HEK293T (cell line): Measurements from ENCODE around the gene OR51V1.

Experiments
- CTCF ChIA-PET: fragments of 350-600 bp; formaldehyde crosslinking; extraction: SDS; loops from one replicate; lab custom pipeline; 2021; ENCODE audit warnings: antibody characterized with exemption, inconsistent platforms; lab: Yijun Ruan, JAX
- POLR2A ChIA-PET: fragments of 350-600 bp; formaldehyde crosslinking; extraction: SDS; loops from one replicate; lab custom pipeline; 2020; ENCODE audit warnings: antibody characterized with exemption, inconsistent platforms; lab: Yijun Ruan, JAX
- DNase-seq: peaks from one replicate; pipeline ENCODE4 v3.0.0; 2012; ENCODE audit warnings: mixed read lengths; ENCODE audit errors: extremely low spot score
- ARNT ChIP-seq: fragments of 450-650 bp; IDR thresholded peaks from 2 replicates; pipeline ENCODE4 v1.6.1; 2017; ENCODE audit warnings: mild to moderate bottlenecking
- BHLHE40 ChIP-seq: fragments of 450-650 bp; IDR thresholded peaks from 2 replicates; pipeline ENCODE4 v1.6.1; 2016; ENCODE audit warnings: mild to moderate bottlenecking, moderate library complexity, borderline replicate concordance
- CTBP1 ChIP-seq: fragments of 450-650 bp; IDR thresholded peaks from 2 replicates; pipeline ENCODE4 v1.6.1; 2016; ENCODE audit warnings: borderline replicate concordance
- ELF4 ChIP-seq: fragments of 450-650 bp; IDR thresholded peaks from 2 replicates; pipeline ENCODE4 v1.6.1; 2017; ENCODE audit warnings: antibody characterized with exemption
- FOXA1 ChIP-seq: fragments of 450-650 bp; IDR thresholded peaks from 2 replicates; pipeline ENCODE4 v1.6.1; 2016; ENCODE audit warnings: mild to moderate bottlenecking
- FOXK2 ChIP-seq: fragments of 450-650 bp; IDR thresholded peaks from 2 replicates; pipeline ENCODE4 v1.6.1; 2016; ENCODE audit warnings: mild to moderate bottlenecking
- FOXM1 ChIP-seq: fragments of 450-650 bp; IDR thresholded peaks from 2 replicates; pipeline ENCODE4 v1.6.1; 2017; ENCODE audit warnings: mild to moderate bottlenecking, borderline replicate concordance
- HDGF ChIP-seq: fragments of 450-650 bp; IDR thresholded peaks from 2 replicates; pipeline ENCODE4 v1.6.1; 2017; ENCODE audit warnings: antibody characterized with exemption, borderline replicate concordance
- L3MBTL2 ChIP-seq: fragments of 450-650 bp; conservative IDR thresholded peaks from 2 replicates; pipeline ENCODE4 v1.6.1; 2016; ENCODE audit warnings: mild to moderate bottlenecking
- LEF1 ChIP-seq: fragments of 450-650 bp; IDR thresholded peaks from 2 replicates; pipeline ENCODE4 v1.6.1; 2017; ENCODE audit warnings: mild to moderate bottlenecking, borderline replicate concordance
- NFRKB ChIP-seq: fragments of 450-650 bp; IDR thresholded peaks from 2 replicates; pipeline ENCODE4 v1.6.1; 2016; ENCODE audit warnings: mild to moderate bottlenecking, moderate library complexity
- PKNOX1 ChIP-seq: fragments of 450-650 bp; IDR thresholded peaks from 2 replicates; pipeline ENCODE4 v1.6.1; 2016
- SP1 ChIP-seq: fragments of 450-650 bp; IDR thresholded peaks from 2 replicates; pipeline ENCODE4 v1.6.1; 2017
- SUZ12 ChIP-seq: fragments of 450-650 bp; IDR thresholded peaks from 2 replicates; pipeline ENCODE4 v1.6.1; 2016; ENCODE audit warnings: mild to moderate bottlenecking
- TARDBP ChIP-seq: fragments of 450-650 bp; IDR thresholded peaks from 2 replicates; pipeline ENCODE4 v1.6.1; 2016
- ZNF384 ChIP-seq: fragments of 450-650 bp; IDR thresholded peaks from 2 replicates; pipeline ENCODE4 v1.6.1; 2016

Gene OR51V1

GRCh38 chr11:5231111-5231510 lies 30.6 kb upstream of the OR51V1 start:
- CTCF ChIA-PET, result no interaction called here
- POLR2A ChIA-PET, result no interaction called here
- DNase-seq, result no peak
- TF ChIP-seq ELF4, result no peak
- no peak for TF ChIP-seq TARDBP
- TF ChIP-seq FOXM1, result no peak
- no peak for TF ChIP-seq FOXA1
- no peak for TF ChIP-seq PKNOX1
- no peak for TF ChIP-seq ARNT
- no peak for TF ChIP-seq L3MBTL2
- TF ChIP-seq HDGF, result no peak
- TF ChIP-seq ZNF384, result no peak
- no peak for TF ChIP-seq BHLHE40
- no peak for TF ChIP-seq NFRKB
- TF ChIP-seq CTBP1, result no peak
- no peak for TF ChIP-seq FOXK2
- TF ChIP-seq LEF1, result no peak
- no peak for TF ChIP-seq SUZ12
- no peak for TF ChIP-seq SP1

GRCh38 chr11:5230266-5230665 lies 29.8 kb upstream of the OR51V1 start:
- ChIA-PET POLR2A (no interaction called here), CTCF (no interaction called here)
- no peak for TF ChIP-seq FOXK2
- no peak for TF ChIP-seq ARNT
- TF ChIP-seq BHLHE40, result no peak
- TF ChIP-seq CTBP1, result no peak
- no peak for TF ChIP-seq FOXM1
- no peak for TF ChIP-seq FOXA1
- no peak for TF ChIP-seq ZNF384
- TF ChIP-seq HDGF, result no peak
- TF ChIP-seq ELF4, result no peak
- DNase-seq, result no peak

- CTCF ChIA-PET, result no interaction called here
- no peak for DNase-seq
- POLR2A ChIA-PET, result no interaction called here
- no peak for TF ChIP-seq SP1
- no peak for TF ChIP-seq ELF4
- no peak for TF ChIP-seq TARDBP
- no peak for TF ChIP-seq CTBP1
- TF ChIP-seq HDGF, result no peak
- no peak for TF ChIP-seq FOXA1
- TF ChIP-seq L3MBTL2, result no peak
- TF ChIP-seq SUZ12, result no peak
- no peak for TF ChIP-seq ZNF384
- no peak for TF ChIP-seq LEF1
- TF ChIP-seq ARNT, result no peak
- TF ChIP-seq NFRKB, result no peak
- no peak for TF ChIP-seq BHLHE40
- TF ChIP-seq PKNOX1, result no peak
- no peak for TF ChIP-seq FOXK2
- TF ChIP-seq FOXM1, result no peak
Measured at GRCh38 chr11:5229796-5230195, 29.3 kb upstream of the OR51V1 start.

- DNase-seq, result no peak
- ChIA-PET POLR2A (no interaction called here), CTCF (no interaction called here)
- TF ChIP-seq L3MBTL2 (no peak), HDGF (no peak), ELF4 (no peak), TARDBP (no peak), SUZ12 (no peak), LEF1 (no peak), ARNT (no peak), CTBP1 (no peak), ZNF384 (no peak), FOXA1 (no peak), PKNOX1 (no peak), SP1 (no peak), FOXK2 (no peak), NFRKB (no peak), FOXM1 (no peak), BHLHE40 (no peak)
Measured at GRCh38 chr11:5229356-5229755, 28.9 kb upstream of the OR51V1 start.

GRCh38 chr11:5228124-5228523 lies 27.6 kb upstream of the OR51V1 start:
- DNase-seq, result no peak
- TF ChIP-seq SP1 (no peak), PKNOX1 (no peak), FOXK2 (no peak), TARDBP (no peak), L3MBTL2 (no peak), CTBP1 (no peak), HDGF (no peak)
- ChIA-PET POLR2A (no interaction called here), CTCF (no interaction called here)

GRCh38 chr11:5227681-5228080 lies 27.2 kb upstream of the OR51V1 start:
- DNase-seq, result no peak
- POLR2A ChIA-PET, result no interaction called here
- TF ChIP-seq PKNOX1 (no peak), HDGF (no peak), L3MBTL2 (no peak), FOXM1 (no peak), SUZ12 (no peak), BHLHE40 (no peak), ELF4 (no peak), SP1 (no peak), ARNT (no peak), FOXK2 (no peak), TARDBP (no peak), FOXA1 (no peak), CTBP1 (no peak), ZNF384 (no peak), NFRKB (no peak), LEF1 (no peak)
- CTCF ChIA-PET, result no interaction called here
